ENCODE data around the gene TMEM255A. TPM values are rescaled to one million over a fixed set of nuclear protein-coding genes. Genes with fewer than 3 reads are reported as not detected.
A peak's percentile ranks its signal among the peaks of the same experiment; 100 is the strongest.

The TMEM255A gene
- total RNA-seq, 1 donor from 2014 or later = 1.5 TPM

DNA sequence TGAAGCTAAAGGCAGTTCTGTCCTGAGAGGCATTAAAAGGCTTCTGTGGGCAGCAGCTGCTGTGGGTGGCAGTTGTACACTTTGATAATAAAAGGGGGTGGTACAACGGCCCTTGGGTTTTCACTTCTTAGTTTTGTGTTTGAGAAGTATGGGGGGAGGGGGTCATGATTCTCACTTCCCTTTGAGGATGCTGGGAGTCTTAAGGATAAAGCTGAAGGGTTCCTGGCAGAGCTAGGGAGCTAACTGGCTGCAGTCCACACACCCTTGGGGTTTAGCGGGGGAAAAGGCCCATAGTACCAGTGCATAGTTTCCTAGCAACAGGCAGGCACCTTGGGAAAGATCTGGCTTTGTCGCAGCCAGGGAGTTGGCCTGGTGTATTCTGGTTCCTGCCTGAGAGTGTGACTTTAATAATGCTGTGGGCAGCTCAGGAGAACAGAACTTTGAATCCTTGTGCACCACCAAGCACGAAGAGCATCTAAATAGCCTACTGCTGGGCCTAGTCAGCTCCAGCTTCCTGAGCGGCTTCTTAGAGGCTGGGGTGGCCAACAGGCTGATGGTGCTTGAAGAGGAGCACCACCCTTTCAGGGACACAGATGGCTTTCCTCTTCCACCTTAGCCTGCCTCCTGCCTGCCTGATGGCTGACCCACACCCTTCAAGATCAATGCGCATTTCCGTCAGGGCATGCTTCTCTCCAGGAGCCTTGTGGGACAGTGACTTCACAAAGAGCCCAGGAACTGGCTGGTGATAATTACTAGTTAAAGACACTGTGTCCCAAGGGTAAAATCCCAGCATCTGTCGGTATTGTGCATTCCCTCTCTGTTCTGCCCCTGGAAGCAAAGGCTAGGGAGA lies 48.2 kb downstream of the TMEM255A start:
- Histone ChIP-seq H3K27me3 (no peaks in the 10 kb centered on the region), H3K4me1 (no peaks in the 10 kb centered on the region), H3K36me3 (no peaks in the 10 kb centered on the region), H3K4me3 (no peak overlapping the region), H3K27ac (no peak overlapping the region), H3K9me3 (no peaks in the 10 kb centered on the region)
- DNase-seq (no peak), ATAC-seq (peak; percentile 34)
- TF ChIP-seq, protein P1, sequence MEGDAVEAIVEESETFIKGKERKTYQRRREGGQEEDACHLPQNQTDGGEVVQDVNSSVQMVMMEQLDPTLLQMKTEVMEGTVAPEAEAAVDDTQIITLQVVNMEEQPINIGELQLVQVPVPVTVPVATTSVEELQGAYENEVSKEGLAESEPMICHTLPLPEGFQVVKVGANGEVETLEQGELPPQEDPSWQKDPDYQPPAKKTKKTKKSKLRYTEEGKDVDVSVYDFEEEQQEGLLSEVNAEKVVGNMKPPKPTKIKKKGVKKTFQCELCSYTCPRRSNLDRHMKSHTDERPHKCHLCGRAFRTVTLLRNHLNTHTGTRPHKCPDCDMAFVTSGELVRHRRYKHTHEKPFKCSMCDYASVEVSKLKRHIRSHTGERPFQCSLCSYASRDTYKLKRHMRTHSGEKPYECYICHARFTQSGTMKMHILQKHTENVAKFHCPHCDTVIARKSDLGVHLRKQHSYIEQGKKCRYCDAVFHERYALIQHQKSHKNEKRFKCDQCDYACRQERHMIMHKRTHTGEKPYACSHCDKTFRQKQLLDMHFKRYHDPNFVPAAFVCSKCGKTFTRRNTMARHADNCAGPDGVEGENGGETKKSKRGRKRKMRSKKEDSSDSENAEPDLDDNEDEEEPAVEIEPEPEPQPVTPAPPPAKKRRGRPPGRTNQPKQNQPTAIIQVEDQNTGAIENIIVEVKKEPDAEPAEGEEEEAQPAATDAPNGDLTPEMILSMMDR (IDR thresholded peaks at IDR 0.05) = no peak
- intact Hi-C loops (cut with DNase I) = no loop called here

DNA sequence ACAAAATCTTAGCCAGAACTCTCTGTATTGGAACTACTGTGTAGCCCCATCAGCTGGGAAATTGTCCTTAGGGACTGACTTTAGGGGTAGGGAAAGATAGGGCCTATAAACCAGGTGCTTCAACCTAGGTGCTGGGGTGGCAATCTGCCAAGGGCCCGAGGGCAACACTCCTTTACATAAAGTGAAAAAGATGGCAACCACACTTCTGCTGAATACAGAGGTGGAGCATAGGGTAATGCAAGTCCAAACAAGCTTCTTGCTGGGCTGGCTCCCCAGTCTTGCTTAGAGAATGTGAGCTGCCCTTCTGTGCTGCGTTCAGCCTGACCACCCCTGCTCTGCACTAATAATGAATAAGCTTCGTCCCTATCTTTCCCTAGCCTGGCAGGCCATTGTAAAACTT lies 50.9 kb downstream of the TMEM255A start:
- Histone ChIP-seq H3K27me3 (no peaks in the 10 kb centered on the region), H3K36me3 (peaks cover 1% of the 10 kb centered on the region), H3K27ac (no peak overlapping the region), H3K4me1 (no peaks in the 10 kb centered on the region), H3K9me3 (no peaks in the 10 kb centered on the region), H3K4me3 (no peak overlapping the region)
- intact Hi-C loops (cut with DNase I) = no loop called here
- ATAC-seq (no peak), DNase-seq (no peak)
- TF ChIP-seq, protein P1 (IDR thresholded peaks at IDR 0.05) = no peak

DNA sequence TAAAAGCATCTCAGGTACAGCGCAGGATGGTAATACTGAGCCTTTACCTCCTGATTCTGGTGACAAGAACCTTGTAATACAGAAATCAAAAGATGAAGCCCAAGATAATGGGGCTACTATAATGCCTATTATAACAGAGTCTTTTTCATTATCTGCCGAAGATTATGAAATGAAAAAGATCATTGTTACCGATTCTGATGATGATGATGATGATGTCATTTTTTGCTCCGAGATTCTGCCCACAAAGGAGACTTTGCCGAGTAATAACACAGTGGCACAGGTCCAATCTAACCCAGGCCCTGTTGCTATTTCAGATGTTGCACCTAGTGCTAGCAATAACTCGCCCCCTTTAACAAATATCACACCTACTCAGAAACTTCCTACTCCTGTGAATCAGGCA lies 57.5 kb downstream of the TMEM255A start:
- no peaks in the 10 kb centered on the region for H3K9me3 ChIP-seq
- TF ChIP-seq, protein P1 (IDR thresholded peaks at IDR 0.05) = no peak
- ATAC-seq (no peak), DNase-seq (no peak)
- H3K27ac ChIP-seq = no peak overlapping the region
- H3K4me3 ChIP-seq = no peak overlapping the region
- peaks cover 16% of the 10 kb centered on the region for H3K36me3 ChIP-seq
- intact Hi-C loops (cut with DNase I) = no loop called here
- H3K4me1 ChIP-seq = peaks cover 7% of the 10 kb centered on the region
- no peaks in the 10 kb centered on the region for H3K27me3 ChIP-seq

DNA sequence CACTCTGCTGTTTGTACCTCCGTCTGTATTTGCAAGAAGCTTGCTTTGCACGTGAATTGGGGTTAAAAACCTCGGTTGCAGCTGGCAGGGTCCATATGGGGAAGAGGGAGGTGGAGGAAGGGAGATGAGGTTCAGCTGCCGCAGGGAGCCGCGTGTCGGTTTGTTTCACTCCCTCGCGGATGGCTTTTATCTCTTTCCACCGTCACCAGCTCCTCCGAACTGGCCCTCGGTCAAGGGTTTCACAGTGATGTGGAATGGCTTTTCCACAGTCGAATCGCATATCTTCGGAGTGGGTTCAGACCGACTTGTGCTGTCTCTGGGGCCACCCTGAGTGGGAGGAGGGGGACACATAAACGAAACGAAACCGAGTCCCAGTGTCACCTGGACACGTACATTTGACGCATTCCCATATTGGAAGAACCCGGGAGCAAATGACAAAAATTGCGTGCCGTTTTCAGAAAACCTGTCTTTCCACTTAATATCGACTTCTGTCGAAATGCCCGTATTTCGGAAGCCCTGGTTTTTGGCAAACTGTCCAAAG lies 59.7 kb downstream of the TMEM255A start:
- intact Hi-C loops (cut with DNase I) = no loop called here

DNA sequence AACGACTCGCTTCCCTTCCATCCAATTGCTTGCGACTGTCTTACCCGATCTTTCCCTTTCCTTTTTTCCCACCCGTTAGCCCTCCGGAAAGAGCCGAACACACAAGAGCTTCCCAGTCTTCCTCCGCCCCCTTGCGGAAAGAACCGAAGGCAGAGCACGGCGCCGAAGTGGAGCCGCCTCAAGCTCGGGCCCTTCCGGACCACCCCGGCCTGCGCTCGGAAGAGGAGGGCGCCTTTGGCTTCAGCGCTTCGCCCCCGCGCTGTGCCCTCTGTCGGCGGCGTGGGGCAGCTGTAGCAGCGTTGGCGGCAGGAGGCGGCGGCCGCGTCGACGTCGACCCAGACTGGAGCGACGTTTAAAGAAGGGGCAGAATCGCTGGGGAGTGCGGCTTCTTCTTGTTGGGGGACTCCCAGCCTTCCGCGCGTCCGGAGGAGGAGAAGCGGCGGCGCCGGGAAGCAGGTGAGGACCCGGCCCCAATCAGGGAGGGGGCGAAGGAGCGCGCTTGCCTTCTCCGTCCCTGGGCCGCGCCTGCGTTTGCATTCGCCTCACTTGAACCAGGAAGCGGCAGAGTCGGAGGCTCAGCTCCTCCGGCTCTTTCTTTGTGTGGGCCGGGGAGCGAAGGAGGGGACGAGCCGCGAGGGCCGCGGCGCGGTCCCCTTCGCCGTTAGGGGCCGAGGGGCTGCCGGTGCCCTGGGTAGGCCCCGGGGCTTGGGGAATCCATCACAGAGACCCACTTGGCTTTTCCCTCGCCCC lies 60.6 kb downstream of the TMEM255A start, which contains the start of gene ZBTB33:
TSS of gene ZBTB33 (plus strand) at position 291 of the 750 bp plus-strand sequence. CDS start 2,604 bp downstream, outside the sequence.
- Histone ChIP-seq H3K4me3 (peak within 1 kb of the TSS; percentile 63), H3K27me3 (no peaks in the 10 kb centered on the region), H3K27ac (peak within 1 kb of the TSS; percentile 91), H3K36me3 (peaks cover 16% of the 10 kb centered on the region), H3K4me1 (peaks cover 7% of the 10 kb centered on the region), H3K9me3 (no peaks in the 10 kb centered on the region)
- DNase-seq (peak; percentile 94), ATAC-seq (peak; percentile 100)
- TF ChIP-seq, protein P1 (IDR thresholded peaks at IDR 0.05) = peak; percentile 66
- intact Hi-C loops (cut with DNase I) = no loop called here

More for the DNA sequence above, 59.7 kb downstream of the TMEM255A start:
- H3K4me1 ChIP-seq = peaks cover 7% of the 10 kb centered on the region
- peak overlapping the region; percentile 91 for H3K27ac ChIP-seq
- no peaks in the 10 kb centered on the region for H3K9me3 ChIP-seq
- no peaks in the 10 kb centered on the region for H3K27me3 ChIP-seq
- peak; percentile 51 for DNase-seq
- peak; percentile 22 for ATAC-seq
- peaks cover 16% of the 10 kb centered on the region for H3K36me3 ChIP-seq
- peak overlapping the region; percentile 63 for H3K4me3 ChIP-seq
- TF ChIP-seq, protein P1 (IDR thresholded peaks at IDR 0.05) = no peak
